ENCODE results near the gene CYP26C1. TPM values are rescaled to one million over a fixed set of nuclear protein-coding genes. Genes with fewer than 3 reads are reported as not detected.

CYP26C1 gene
- total RNA-seq, 2 donors from 2014 or later = 0.09 to 1.1 TPM

DNA sequence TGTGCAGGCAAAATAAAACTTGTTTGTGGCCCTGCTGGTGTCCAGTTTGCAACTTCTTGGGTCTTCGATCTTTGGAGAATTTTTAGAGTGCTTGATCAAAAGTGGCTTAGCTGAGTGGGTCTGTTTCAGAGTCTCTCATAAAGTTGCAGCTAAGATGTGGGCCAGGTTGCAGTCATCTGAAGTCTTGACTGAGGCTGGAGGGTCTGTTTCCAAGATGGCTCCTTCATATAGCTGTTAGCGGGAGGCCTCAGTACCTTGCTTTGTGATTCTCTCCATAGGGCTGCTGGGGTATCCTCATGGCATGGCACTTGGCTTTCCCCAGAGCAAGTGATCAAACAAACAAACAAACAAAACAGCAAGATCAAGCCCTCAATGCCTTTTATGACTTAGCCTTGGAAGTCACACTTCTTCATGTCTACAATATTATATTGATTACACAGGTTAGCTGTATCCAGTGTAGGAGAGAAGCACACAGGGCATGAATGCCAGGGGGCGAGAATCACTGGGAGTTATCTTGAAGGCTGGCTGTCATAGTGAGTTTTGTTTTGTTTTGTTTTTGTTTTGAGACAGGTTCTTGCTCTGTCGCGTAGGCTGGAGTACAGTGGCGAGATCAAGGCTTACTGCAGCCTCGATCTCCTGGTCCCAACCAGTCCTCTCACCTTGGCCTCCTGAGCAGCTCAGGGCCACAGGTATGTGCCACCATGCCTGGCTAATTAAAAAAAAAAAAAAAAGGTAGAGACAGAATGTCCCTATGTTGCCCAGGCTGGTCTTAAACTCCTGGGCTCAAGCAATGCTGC is 23.3 kb downstream of the CYP26C1 start:
- no peak for TF ChIP-seq POLR2A (IDR thresholded peaks at IDR 0.05)
- TF ChIP-seq, protein P1, sequence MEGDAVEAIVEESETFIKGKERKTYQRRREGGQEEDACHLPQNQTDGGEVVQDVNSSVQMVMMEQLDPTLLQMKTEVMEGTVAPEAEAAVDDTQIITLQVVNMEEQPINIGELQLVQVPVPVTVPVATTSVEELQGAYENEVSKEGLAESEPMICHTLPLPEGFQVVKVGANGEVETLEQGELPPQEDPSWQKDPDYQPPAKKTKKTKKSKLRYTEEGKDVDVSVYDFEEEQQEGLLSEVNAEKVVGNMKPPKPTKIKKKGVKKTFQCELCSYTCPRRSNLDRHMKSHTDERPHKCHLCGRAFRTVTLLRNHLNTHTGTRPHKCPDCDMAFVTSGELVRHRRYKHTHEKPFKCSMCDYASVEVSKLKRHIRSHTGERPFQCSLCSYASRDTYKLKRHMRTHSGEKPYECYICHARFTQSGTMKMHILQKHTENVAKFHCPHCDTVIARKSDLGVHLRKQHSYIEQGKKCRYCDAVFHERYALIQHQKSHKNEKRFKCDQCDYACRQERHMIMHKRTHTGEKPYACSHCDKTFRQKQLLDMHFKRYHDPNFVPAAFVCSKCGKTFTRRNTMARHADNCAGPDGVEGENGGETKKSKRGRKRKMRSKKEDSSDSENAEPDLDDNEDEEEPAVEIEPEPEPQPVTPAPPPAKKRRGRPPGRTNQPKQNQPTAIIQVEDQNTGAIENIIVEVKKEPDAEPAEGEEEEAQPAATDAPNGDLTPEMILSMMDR (IDR thresholded peaks at IDR 0.05) = no peak
- TF ChIP-seq POLR2AphosphoS5 (IDR thresholded peaks at IDR 0.05) = no peak
- no peaks in the 10 kb centered on the region for H3K36me3 ChIP-seq
- no peaks in the 10 kb centered on the region for H3K9me3 ChIP-seq
- no peak for DNase-seq (ENCODE audit: low spot score)
- H3K4me1 ChIP-seq (replicated peaks) = no peaks in the 10 kb centered on the region
- H3K4me3 ChIP-seq = no peak overlapping the region
- whole genome bisulfite sequencing = 82% methylated on average over 7 of the region's 7 CpGs
- H3K27me3 ChIP-seq (replicated peaks; ENCODE audit: insufficient read depth) = no peaks in the 10 kb centered on the region
- H3K27ac ChIP-seq = no peak overlapping the region
- intact Hi-C loops (cut with DNase I) = loop anchor here (5.0 to 10.0 kb wide), 2 partner anchors 203 to 271 kb away; no protein-coding TSS in a partner anchor

DNA sequence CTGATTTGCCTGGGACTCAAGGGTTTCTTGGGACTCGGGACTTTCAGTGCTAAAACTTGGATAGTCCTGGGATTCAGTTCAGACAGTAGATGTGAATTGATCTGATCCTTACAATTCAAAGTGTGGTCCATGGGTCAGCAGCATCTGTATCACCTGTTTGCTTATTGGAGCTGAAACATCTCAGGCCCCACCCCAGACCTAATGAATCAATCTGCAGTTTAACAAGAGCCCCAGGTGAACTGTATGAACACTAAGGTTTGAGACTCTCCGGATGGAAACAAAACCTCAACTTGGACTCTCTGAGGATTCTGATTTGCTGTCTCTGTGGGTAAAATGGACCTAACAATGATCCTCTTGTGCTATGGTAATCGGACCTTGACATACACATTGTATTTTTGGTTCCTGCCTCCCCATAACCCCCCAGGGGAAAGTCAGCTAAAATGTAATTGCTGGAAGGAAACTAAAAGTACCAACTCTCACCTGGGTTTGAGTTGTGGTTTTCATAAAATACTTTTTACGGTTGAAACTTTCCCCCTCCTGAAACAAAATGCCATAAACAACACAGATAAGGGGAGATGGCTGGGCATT is 24.8 kb downstream of the CYP26C1 start:
- DNase-seq (ENCODE audit: low spot score) = no peak
- Histone ChIP-seq H3K27me3 (replicated peaks; ENCODE audit: insufficient read depth) (no peaks in the 10 kb centered on the region), H3K9me3 (no peaks in the 10 kb centered on the region), H3K4me1 (replicated peaks) (no peaks in the 10 kb centered on the region), H3K4me3 (no peak overlapping the region), H3K36me3 (no peaks in the 10 kb centered on the region), H3K27ac (no peak overlapping the region)
- WGBS = 41% methylated on average over 4 of the region's 4 CpGs
- intact Hi-C loops (cut with DNase I) = loop anchor here (10.0 kb wide), 1 partner anchor 269 kb away; no protein-coding TSS in a partner anchor
- no peak for TF ChIP-seq POLR2AphosphoS5 (IDR thresholded peaks at IDR 0.05)
- TF ChIP-seq, protein P1 (IDR thresholded peaks at IDR 0.05) = no peak
- no peak for TF ChIP-seq POLR2A (IDR thresholded peaks at IDR 0.05)

DNA sequence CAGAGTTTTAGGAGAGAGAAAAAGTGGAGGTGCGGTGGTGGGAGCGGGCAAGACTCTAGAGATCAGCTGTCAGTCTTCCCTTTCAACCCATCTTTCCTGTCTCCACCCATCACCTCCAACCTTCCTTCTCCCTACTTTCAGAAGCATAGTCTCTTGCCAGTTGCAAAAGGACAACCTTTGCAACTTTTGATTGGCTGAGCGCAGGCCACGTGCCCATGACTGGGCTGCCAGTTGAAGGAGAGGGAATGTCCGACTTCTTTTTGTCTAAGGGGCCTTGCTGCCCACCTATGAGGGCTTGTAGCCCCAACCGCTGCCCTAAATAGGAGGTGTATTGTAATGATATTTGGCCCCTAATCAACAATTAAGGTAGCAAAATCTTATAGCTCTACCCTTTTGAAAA is 25.7 kb downstream of the CYP26C1 start:
- Histone ChIP-seq H3K9me3 (no peaks in the 10 kb centered on the region), H3K27me3 (replicated peaks; ENCODE audit: insufficient read depth) (no peaks in the 10 kb centered on the region), H3K36me3 (no peaks in the 10 kb centered on the region), H3K27ac (no peak overlapping the region), H3K4me1 (replicated peaks) (no peaks in the 10 kb centered on the region), H3K4me3 (no peak overlapping the region)
- TF ChIP-seq POLR2AphosphoS5 (IDR thresholded peaks at IDR 0.05) (no peak), POLR2A (IDR thresholded peaks at IDR 0.05) (no peak)
- TF ChIP-seq, protein P1 (IDR thresholded peaks at IDR 0.05) = no peak
- DNase-seq (ENCODE audit: low spot score) = no peak
- intact Hi-C loops (cut with DNase I) = loop anchor here (10.0 kb wide), 1 partner anchor 269 kb away; no protein-coding TSS in a partner anchor
- 91% methylated on average over 6 of the region's 6 CpGs for WGBS

DNA sequence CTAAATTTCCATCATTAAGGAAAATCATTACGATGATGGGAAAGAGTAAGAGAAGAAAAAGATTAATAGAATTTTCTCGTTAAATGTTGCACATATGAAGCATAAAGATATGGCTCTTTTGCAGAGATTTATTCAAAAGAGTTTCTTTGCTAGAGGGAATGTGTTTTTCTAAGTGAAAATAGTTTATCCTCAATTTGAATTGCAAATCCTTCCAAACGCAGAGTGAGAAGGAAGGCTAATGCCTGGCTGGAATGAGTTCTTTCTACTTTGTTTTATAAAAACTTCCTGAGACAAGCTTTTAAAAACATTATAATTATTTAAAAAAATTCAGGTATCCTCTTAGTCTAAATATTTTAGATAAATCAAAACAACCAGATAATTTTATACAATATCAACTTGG is 27.2 kb downstream of the CYP26C1 start:
- H3K27me3 ChIP-seq (replicated peaks; ENCODE audit: insufficient read depth) = no peaks in the 10 kb centered on the region
- no peaks in the 10 kb centered on the region for H3K36me3 ChIP-seq
- H3K9me3 ChIP-seq = no peaks in the 10 kb centered on the region
- no peak overlapping the region for H3K27ac ChIP-seq
- no peak overlapping the region for H3K4me3 ChIP-seq
- WGBS = 80% methylated on average over 3 of the region's 3 CpGs
- TF ChIP-seq, protein P1 (IDR thresholded peaks at IDR 0.05) = no peak
- no peak for TF ChIP-seq POLR2A (IDR thresholded peaks at IDR 0.05)
- TF ChIP-seq POLR2AphosphoS5 (IDR thresholded peaks at IDR 0.05) = no peak
- intact Hi-C loops (cut with DNase I) = loop anchor here (10.0 kb wide), 1 partner anchor 267 kb away; no protein-coding TSS in a partner anchor
- DNase-seq (ENCODE audit: low spot score) = no peak
- H3K4me1 ChIP-seq (replicated peaks) = no peaks in the 10 kb centered on the region
